Testis (tissue), 2 donors: ENCODE measurements around the gene SLC12A2.

ENCODE experiments used
- CTCF ChIP-seq, 3 experiments: fragments of 450-650 bp in 2 of 3; fragments of 200-600 bp in 1 of 3; sonication (generic) in 1 of 3; IDR thresholded peaks; one replicate each; pipeline ENCODE4 v1.5.1; 2016 to 2019; ENCODE audit warnings: antibody characterized with exemption in 3 of 3, mild to moderate bottlenecking in 2 of 3, moderate library complexity in 1 of 3
- POLR2A ChIP-seq: fragments of 450-650 bp; IDR thresholded peaks from one replicate; pipeline ENCODE4 v1.6.1; 2017; ENCODE audit warnings: antibody characterized with exemption, mild to moderate bottlenecking, moderate library complexity

GRCh38 chr5:128197896-128198522 is 114.4 kb downstream of the SLC12A2 start:
- TF ChIP-seq CTCF (IDR thresholded peaks at IDR 0.05) (no peak), POLR2A (no peak)
